Natural killer cell (primary cell): ENCODE results near the gene LAMA5. TPM values are rescaled to one million over a fixed set of nuclear protein-coding genes. Genes with fewer than 3 reads are reported as not detected.

Source experiments
- ATAC-seq, 3 donors: fragments of 150-1000 bp in 2 of 3; fragments of 200-7000 bp in 1 of 3; cut with Tn5 transposase; 1 replicate in 1 of 3; 2 replicates in 2 of 3; pipeline ENCODE4 v1.10.0; 2021; ENCODE audit warnings: mild to moderate bottlenecking in 2 of 3, moderate library complexity in 2 of 3
- DNase-seq, 2 donors: peaks; one replicate each; pipeline versions ENCODE4 v3.0.0 to v3.0.0-alpha.2; 2013 to 2021; ENCODE audit warnings: mixed read lengths in 1 of 2
- H3K27ac ChIP-seq: one replicate; pipeline ENCODE4 v1.5.1; 2013; ENCODE audit warnings: mild to moderate bottlenecking, low read length
- H3K27me3 ChIP-seq: one replicate; pipeline ENCODE4 v1.6.1; 2013; ENCODE audit warnings: low read length; ENCODE audit not compliant: control insufficient read depth, insufficient read depth
- H3K36me3 ChIP-seq: one replicate; pipeline ENCODE4 v1.6.1; 2013; ENCODE audit warnings: low read length; ENCODE audit not compliant: control insufficient read depth, insufficient read depth
- H3K4me1 ChIP-seq: one replicate; pipeline ENCODE4 v1.6.1; 2013; ENCODE audit warnings: low read length; ENCODE audit not compliant: control insufficient read depth, insufficient read depth
- H3K4me3 ChIP-seq: one replicate; pipeline ENCODE4 v1.5.1; 2013; ENCODE audit warnings: low read length
- H3K9me3 ChIP-seq: one replicate; pipeline ENCODE4 v1.6.1; 2013; ENCODE audit warnings: low read length; ENCODE audit not compliant: control insufficient read depth, insufficient read depth
- H3K27ac Mint-ChIP-seq, 2 donors: one replicate each; pipeline ENCODE4 v1.8.0; 2022; ENCODE audit warnings: mild to moderate bottlenecking in 2 of 2, mixed read lengths in 2 of 2, moderate library complexity in 1 of 2
- H3K27me3 Mint-ChIP-seq, 2 donors: one replicate each; pipeline ENCODE4 v1.8.0; 2022; ENCODE audit warnings: low read depth in 2 of 2, mixed read lengths in 2 of 2
- H3K36me3 Mint-ChIP-seq: one replicate; pipeline ENCODE4 v1.8.0; 2022; ENCODE audit warnings: mixed read lengths
- H3K4me1 Mint-ChIP-seq, 2 donors: one replicate each; pipeline ENCODE4 v1.8.0; 2022; ENCODE audit warnings: mixed read lengths in 2 of 2
- H3K4me3 Mint-ChIP-seq: one replicate; pipeline ENCODE4 v1.8.0; 2022; ENCODE audit warnings: mild to moderate bottlenecking, moderate library complexity, mixed read lengths
- H3K9me3 Mint-ChIP-seq, 2 donors: one replicate each; pipeline ENCODE4 v1.8.0; 2022; ENCODE audit warnings: mixed read lengths in 2 of 2
- WGBS: methylation state at CpG from one replicate; pipeline ENCODE4 v1.1.7; 2013; ENCODE audit warnings: missing lambda C conversion rate; ENCODE audit not compliant: insufficient coverage; 5-methylcytosine and 5-hydroxymethylcytosine counted together
- intact Hi-C: fragments of 100-400 bp; cut with micrococcal nuclease; formaldehyde crosslinking; loops from one replicate; pipeline ENCODE4 v1.14.2; 2022
- total RNA-seq, 4 donors: library from RNA; stranded (reverse); fragments of 120-200 nt in 1 of 4; gene quantifications; one replicate each; pipeline versions ENCODE4 v1.2.3 to v1.2.4, GENCODE V29; 2013 to 2022
- TF ChIP-seq, protein P1 (sequence below): fragments of 200-600 bp; IDR thresholded peaks from one replicate; pipeline ENCODE4 v1.8.0; 2022; ENCODE audit warnings: antibody characterized with exemption

The LAMA5 gene
- total RNA-seq, 3 donors from 2014 or later (not counting 1 experiment from before 2014, with no cell fraction given), result 1.0 to 4.3 (median 1.4) TPM

DNA sequence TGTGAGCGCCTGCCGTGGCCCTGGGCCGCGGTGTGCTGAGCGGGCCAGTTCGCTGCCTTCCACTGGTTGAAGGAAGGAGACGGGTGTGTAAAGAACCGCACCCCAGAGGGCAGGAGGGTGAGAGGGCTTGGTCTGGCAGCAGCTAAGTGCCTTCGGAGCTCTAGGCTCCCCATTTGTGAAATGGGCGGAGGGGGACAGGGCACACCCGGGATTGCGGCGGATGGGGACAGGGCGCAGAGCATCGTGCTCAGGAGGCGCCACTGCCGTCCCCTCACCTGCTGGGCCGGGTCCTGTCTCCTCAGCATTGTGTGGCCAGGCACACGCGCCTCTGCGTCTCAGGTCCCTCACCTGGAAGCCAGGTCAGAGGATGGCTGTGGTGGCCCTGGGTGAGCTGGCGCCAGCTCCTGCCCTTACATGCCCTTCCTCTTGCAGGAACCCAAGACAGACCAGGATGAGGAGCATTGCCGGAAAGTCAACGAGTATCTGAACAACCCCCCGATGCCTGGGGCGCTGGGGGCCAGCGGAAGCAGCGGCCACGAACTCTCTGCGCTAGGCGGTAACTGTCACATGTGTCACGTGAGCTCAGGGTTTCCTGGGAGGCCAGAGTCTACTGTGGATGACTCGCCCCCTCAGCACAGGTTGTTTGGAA is 61.2 kb downstream of the LAMA5 start:
- Mint-ChIP-seq H3K36me3 (no peaks in the 10 kb centered on the region), H3K4me3 (peak overlapping the region; percentile 63), H3K27me3 (no peaks in the 10 kb centered on the region), H3K27ac (peak overlapping the region; percentile 58 to 63), H3K4me1 (peaks cover 28 to 43% of the 10 kb centered on the region in 2 donors), H3K9me3 (no peaks in the 10 kb centered on the region)
- Histone ChIP-seq H3K27ac (no peak overlapping the region), H3K4me1 (peaks cover 34% of the 10 kb centered on the region), H3K27me3 (no peaks in the 10 kb centered on the region), H3K4me3 (no peak overlapping the region), H3K36me3 (peaks cover 41% of the 10 kb centered on the region), H3K9me3 (no peaks in the 10 kb centered on the region)
- intact Hi-C loops, result no loop called here
- no peak for ATAC-seq
- DNase-seq, result no peak
- TF ChIP-seq, protein P1, sequence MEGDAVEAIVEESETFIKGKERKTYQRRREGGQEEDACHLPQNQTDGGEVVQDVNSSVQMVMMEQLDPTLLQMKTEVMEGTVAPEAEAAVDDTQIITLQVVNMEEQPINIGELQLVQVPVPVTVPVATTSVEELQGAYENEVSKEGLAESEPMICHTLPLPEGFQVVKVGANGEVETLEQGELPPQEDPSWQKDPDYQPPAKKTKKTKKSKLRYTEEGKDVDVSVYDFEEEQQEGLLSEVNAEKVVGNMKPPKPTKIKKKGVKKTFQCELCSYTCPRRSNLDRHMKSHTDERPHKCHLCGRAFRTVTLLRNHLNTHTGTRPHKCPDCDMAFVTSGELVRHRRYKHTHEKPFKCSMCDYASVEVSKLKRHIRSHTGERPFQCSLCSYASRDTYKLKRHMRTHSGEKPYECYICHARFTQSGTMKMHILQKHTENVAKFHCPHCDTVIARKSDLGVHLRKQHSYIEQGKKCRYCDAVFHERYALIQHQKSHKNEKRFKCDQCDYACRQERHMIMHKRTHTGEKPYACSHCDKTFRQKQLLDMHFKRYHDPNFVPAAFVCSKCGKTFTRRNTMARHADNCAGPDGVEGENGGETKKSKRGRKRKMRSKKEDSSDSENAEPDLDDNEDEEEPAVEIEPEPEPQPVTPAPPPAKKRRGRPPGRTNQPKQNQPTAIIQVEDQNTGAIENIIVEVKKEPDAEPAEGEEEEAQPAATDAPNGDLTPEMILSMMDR, result no peak
- 93% methylated on average over 33 of the region's 33 CpGs for WGBS

DNA sequence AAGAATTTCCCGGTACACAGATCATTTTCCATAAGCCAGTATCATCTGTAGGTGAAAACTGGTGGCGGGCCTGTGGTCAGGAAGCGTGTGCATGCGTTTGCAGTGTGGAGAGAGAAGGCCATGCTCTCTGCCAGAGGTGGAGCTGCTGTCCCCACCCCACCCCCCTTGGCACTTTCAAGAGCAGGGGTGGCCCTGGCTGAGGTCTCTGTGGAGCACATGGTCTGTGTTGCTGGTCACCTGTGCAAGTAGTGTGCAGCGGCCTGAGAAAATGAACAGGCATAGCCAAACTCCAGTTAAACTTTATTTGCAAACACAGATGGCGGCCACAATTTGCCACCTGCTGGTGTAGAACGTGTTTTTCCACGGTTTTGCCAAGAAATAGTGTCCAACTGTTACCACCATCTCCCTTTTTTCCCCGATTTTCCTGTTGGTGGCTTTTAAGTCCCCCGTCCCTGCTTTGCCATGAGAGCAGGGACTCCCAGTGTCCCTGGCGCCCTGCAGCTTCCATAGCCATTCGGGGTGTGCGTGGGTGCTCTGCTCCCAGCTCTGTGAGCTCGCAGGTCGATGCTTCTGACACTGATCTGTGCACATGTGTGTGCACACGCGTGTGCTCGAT is 61.9 kb downstream of the LAMA5 start:
- Mint-ChIP-seq H3K4me3 (peak overlapping the region; percentile 89), H3K4me1 (peaks cover 28 to 43% of the 10 kb centered on the region in 2 donors), H3K27ac (peak overlapping the region; percentile 63 to 74), H3K9me3 (no peaks in the 10 kb centered on the region), H3K27me3 (no peaks in the 10 kb centered on the region), H3K36me3 (no peaks in the 10 kb centered on the region)
- ATAC-seq, result no peak
- Histone ChIP-seq H3K4me3 (no peak overlapping the region), H3K36me3 (peaks cover 41% of the 10 kb centered on the region), H3K4me1 (peaks cover 34% of the 10 kb centered on the region), H3K27ac (no peak overlapping the region), H3K27me3 (no peaks in the 10 kb centered on the region), H3K9me3 (no peaks in the 10 kb centered on the region)
- DNase-seq, result no peak
- TF ChIP-seq, protein P1, result no peak
- 86% methylated on average over 18 of the region's 18 CpGs for WGBS
- intact Hi-C loops, result no loop called here

DNA sequence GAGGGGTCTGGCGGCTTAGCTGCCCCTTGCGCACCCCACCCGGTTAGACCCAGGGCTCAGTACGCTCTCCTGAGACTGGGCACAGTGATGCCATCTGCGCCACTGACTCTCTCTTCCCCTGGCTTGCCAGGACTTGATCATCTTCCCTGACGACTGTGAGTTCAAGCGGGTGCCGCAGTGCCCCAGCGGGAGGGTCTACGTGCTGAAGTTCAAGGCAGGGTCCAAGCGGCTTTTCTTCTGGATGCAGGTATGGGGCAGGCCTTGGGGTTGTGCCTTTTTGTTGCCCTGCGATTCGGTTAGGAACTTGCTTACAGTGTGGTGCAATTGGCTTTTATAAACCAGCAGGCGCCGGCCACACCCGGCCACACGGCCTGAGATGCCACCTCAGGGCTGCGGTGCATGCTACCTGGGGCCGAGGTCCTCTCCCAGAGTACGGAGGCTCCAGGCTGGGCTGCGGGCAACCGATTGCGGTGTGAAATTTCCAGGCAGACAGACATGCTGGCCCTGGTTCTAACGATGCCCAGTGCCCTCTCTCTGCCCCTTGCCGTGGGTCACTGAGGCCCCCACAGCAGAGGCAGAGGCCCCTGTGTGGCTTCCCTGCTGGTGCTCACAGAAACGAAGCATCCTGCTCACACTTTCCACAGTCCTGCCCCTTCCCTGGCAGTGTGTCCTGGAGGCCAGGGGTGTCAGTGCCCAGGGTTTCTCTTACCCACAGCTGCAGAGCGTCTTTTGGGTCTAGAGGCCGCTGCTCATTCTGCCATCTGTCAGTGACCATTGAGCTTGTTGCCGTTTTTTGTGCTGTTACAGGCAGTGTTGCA is 62.6 kb downstream of the LAMA5 start:
- H3K9me3 ChIP-seq, result no peaks in the 10 kb centered on the region
- Mint-ChIP-seq H3K36me3 (no peaks in the 10 kb centered on the region), H3K4me1 (peaks cover 28 to 43% of the 10 kb centered on the region in 2 donors), H3K27ac (peak overlapping the region; percentile 74 to 99), H3K4me3 (peak overlapping the region; percentile 89), H3K9me3 (no peaks in the 10 kb centered on the region), H3K27me3 (no peaks in the 10 kb centered on the region)
- no peaks in the 10 kb centered on the region for H3K27me3 ChIP-seq
- 86% methylated on average over 29 of the region's 29 CpGs for WGBS
- H3K36me3 ChIP-seq, result peaks cover 41% of the 10 kb centered on the region
- H3K4me1 ChIP-seq, result peaks cover 34% of the 10 kb centered on the region
- intact Hi-C loops, result loop anchor here (5.0 kb wide), 2 partner anchors 67 to 488 kb away; partner anchors contain the start of gene OSBPL2
- H3K27ac ChIP-seq, result no peak overlapping the region
- TF ChIP-seq, protein P1, result no peak
- ATAC-seq, result no peak
- no peak for DNase-seq
- H3K4me3 ChIP-seq, result no peak overlapping the region
